Activated CD4-positive, alpha-beta memory T cell treated with anti-CD3 and anti-CD28 coated beads for 36 hours (primary cell): Measurements from ENCODE around the gene MCOLN3. TPM values are rescaled to one million over a fixed set of nuclear protein-coding genes. Genes with fewer than 3 reads are reported as not detected.
A peak's percentile ranks its signal among the peaks of the same experiment; 100 is the strongest.

ENCODE experiments used
- CTCF ChIA-PET: fragments of 350-600 bp; sonication (Branson Sonifier 250); formaldehyde crosslinking; loops from one replicate; lab custom pipeline; 2021; ENCODE audit warnings: antibody characterized with exemption, inconsistent platforms; lab: Charles Lee
- POLR2A ChIA-PET: fragments of 350-600 bp; sonication (Branson Sonifier 250); formaldehyde crosslinking; loops from one replicate; lab custom pipeline; 2021; ENCODE audit warnings: antibody characterized with exemption; lab: Charles Lee
- DNase-seq: peaks from one replicate; pipeline ENCODE4 v3.0.0-alpha.2; 2020
- H3K27ac Mint-ChIP-seq: one replicate; pipeline ENCODE4 v1.8.0; 2021; ENCODE audit warnings: mixed read lengths
- H3K27me3 Mint-ChIP-seq: one replicate; pipeline ENCODE4 v1.8.0; 2021; ENCODE audit warnings: mixed read lengths
- H3K36me3 Mint-ChIP-seq: one replicate; pipeline ENCODE4 v1.8.0; 2021; ENCODE audit warnings: mixed read lengths
- H3K4me1 Mint-ChIP-seq: one replicate; pipeline ENCODE4 v1.8.0; 2021; ENCODE audit warnings: low read depth, mixed read lengths
- H3K4me3 Mint-ChIP-seq: one replicate; pipeline ENCODE4 v1.8.0; 2021; ENCODE audit warnings: mild to moderate bottlenecking, mixed read lengths
- H3K9me3 Mint-ChIP-seq: one replicate; pipeline ENCODE4 v1.8.0; 2021; ENCODE audit warnings: mixed read lengths
- intact Hi-C: fragments of 100-400 bp; cut with micrococcal nuclease; formaldehyde crosslinking; loops from one replicate; pipeline ENCODE4 v1.15.1; 2023
- total RNA-seq, 2 experiments: library from RNA; stranded (reverse); gene quantifications; one replicate each; pipeline ENCODE4 v1.2.3, GENCODE V29; 2021

The MCOLN3 gene
- total RNA-seq, 2 experiments from 2014 or later = 0.22 to 0.62 TPM

DNA sequence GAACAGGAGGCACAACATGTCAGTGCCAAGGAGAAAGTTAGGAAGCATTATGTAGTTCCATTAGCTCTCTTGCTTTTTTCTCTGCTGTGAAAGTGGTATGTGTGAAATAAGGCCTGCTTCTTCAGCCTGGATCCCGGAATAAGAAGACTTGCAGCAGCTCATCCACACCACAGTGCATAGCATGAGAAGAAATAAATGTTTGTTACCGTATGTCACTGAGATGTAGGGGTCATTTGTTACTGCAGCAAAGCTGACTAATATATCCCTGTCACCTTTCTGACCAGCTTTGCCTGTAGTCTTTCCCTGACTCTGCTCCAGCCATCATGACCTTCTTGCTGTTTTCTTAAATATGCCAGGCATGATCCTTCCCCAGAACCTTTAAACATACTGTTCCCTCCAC is 20.5 kb upstream of the MCOLN3 start:
- Mint-ChIP-seq H3K27me3 (peaks cover 4% of the 10 kb centered on the region), H3K36me3 (no peaks in the 10 kb centered on the region), H3K4me3 (no peak overlapping the region), H3K27ac (no peak overlapping the region), H3K9me3 (no peaks in the 10 kb centered on the region), H3K4me1 (no peaks in the 10 kb centered on the region)
- ChIA-PET POLR2A (no interaction called here), CTCF (interaction anchor here (0.9 to 1.0 kb wide), 2 partner anchors 9 to 124 kb away, joined by 3 read pairs; no protein-coding TSS in a partner anchor)
- intact Hi-C loops = no loop called here
- DNase-seq = no peak

DNA sequence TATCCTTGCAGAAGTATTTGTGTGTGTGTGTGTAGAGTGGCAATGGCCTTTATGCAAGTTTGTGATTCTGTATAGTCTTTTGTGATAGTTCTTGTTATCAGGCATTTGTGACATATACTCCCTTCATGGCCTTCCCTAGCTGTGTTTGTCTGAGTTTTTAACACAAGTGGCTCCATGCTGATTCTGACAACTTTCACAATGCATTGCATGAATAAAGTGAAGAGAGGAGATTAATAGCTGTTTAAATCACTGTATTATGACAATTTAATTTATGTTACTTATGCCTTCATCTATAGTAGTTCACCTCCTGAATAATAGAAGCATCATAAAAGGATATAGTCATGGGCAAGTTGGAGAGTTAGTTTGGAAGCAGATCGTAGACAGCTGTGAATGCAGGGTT is 17.2 kb upstream of the MCOLN3 start:
- intact Hi-C loops = no loop called here
- no peak overlapping the region for H3K27ac Mint-ChIP-seq
- POLR2A ChIA-PET = no interaction called here
- CTCF ChIA-PET = interaction anchor here (1.6 kb wide), 1 partner anchor 121 kb away, joined by 7 read pairs; no protein-coding TSS in a partner anchor
- H3K9me3 Mint-ChIP-seq = no peaks in the 10 kb centered on the region
- no peaks in the 10 kb centered on the region for H3K36me3 Mint-ChIP-seq
- DNase-seq = no peak
- peaks cover 11% of the 10 kb centered on the region for H3K4me1 Mint-ChIP-seq
- no peak overlapping the region for H3K4me3 Mint-ChIP-seq
- peaks cover 10% of the 10 kb centered on the region for H3K27me3 Mint-ChIP-seq

DNA sequence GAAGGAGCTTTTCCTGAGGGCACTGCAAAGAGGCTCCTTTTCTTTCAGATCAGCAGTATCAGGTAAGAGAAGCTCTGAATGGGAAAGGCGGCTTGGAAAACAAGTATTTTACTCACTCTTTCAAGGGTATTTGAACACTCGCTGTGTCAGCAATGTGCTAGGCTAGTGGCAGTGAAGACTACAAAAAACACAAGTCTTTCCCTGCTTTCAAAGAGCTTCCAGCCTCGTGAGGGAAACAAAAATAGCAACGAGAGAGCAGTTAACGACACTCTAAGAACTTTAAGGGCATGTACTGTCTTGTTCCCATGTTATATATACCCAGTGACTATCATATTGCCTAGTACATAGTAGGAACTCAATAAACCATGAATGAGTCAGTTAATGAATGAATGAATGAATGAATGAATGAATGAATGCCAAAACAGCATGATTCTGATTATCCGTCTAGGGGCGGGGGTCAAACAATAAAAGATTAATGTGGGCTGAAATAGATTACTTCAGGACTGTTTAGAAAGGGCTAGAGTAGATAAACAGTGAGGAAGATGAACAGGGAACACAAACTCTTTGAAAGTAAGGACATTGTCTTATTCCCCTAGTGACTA is 14.2 kb upstream of the MCOLN3 start:
- peak overlapping the region; percentile 77 for H3K4me3 Mint-ChIP-seq
- no peak overlapping the region for H3K27ac Mint-ChIP-seq
- intact Hi-C loops = loop anchor here (1.0 kb wide), 2 partner anchors 66 to 197 kb away; partner anchors contain the start of gene C1orf52
- peaks cover 12% of the 10 kb centered on the region for H3K4me1 Mint-ChIP-seq
- CTCF ChIA-PET = interaction anchor here (0.6 to 2.7 kb wide), 6 partner anchors 42 to 196 kb away, joined by 3 to 18 read pairs (median 4); partner anchors contain the start of gene C1orf52
- H3K27me3 Mint-ChIP-seq = peaks cover 13% of the 10 kb centered on the region
- POLR2A ChIA-PET = interaction anchor here (0.6 to 1.0 kb wide), 2 partner anchors 93 to 169 kb away, joined by 3 read pairs; partner anchors contain the start of gene LPAR3
- no peak for DNase-seq
- no peaks in the 10 kb centered on the region for H3K36me3 Mint-ChIP-seq
- no peaks in the 10 kb centered on the region for H3K9me3 Mint-ChIP-seq

DNA sequence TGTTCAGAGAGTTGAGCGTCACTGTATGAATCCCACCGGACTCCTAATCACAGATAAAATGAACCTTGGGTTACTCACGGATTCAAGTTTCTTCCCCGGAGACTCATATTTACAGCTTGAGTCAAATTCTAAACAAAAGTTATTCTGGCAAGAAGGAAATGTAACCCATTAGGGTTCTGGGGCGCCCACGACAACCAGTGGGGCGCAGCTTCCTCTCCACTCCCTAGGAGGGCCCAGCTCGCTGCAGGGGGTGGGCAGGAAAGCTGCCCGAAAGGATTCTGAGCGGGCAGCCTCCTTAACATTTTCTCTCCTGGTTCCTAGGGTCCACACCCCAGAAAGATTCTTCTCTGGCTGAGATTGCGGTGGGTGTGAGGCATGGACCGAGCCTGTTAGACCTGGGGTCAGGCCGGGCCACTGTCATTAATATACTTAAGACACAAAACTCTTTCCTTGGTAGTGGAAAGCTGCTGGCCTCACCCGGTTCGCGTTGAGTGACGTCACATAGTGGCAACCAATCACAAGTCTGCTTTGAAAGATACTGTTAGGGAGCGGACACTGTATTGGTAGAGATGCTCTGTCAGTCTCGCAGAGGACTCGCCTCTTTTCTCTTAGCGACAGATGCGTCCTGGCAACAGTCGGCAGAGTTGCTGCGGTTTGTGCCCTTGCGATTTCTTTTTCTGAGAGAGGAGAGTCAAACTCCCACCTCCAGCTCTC is 13.6 kb upstream of the MCOLN3 start:
- H3K36me3 Mint-ChIP-seq = no peaks in the 10 kb centered on the region
- peaks cover 12% of the 10 kb centered on the region for H3K4me1 Mint-ChIP-seq
- peak overlapping the region; percentile 31 for H3K27ac Mint-ChIP-seq
- H3K4me3 Mint-ChIP-seq = peak overlapping the region; percentile 77
- intact Hi-C loops = loop anchor here (1.0 kb wide), 2 partner anchors 66 to 197 kb away; partner anchors contain the start of gene C1orf52
- peak; percentile 89 for DNase-seq
- no peaks in the 10 kb centered on the region for H3K9me3 Mint-ChIP-seq
- ChIA-PET CTCF (interaction anchor here (0.6 to 2.7 kb wide), 6 partner anchors 117 to 520 kb away, joined by 3 to 18 read pairs (median 4); partner anchors contain the start of gene C1orf52), POLR2A (interaction anchor here (0.6 to 1.0 kb wide), 2 partner anchors 92 to 169 kb away, joined by 3 read pairs; partner anchors contain the start of gene LPAR3)
- H3K27me3 Mint-ChIP-seq = peaks cover 13% of the 10 kb centered on the region

DNA sequence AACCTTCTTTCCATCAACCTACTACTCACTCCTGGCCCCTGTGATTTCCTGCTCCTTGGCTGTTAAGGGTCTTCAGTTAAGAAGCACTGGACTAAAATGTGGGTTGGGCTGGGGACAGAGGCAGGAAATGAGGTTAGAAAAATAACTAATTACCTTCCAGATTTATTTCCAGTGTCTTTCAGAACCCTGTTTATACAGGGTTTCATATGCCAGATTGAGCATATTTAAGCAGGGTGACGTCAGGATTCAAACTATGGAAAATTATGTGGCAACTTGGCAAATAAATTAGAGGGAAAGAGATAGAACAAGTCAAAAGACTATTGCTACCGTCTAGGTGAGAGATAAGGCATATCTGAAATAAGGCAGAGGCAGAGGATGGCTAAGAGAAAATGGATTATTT is 11.7 kb upstream of the MCOLN3 start:
- Mint-ChIP-seq H3K36me3 (no peaks in the 10 kb centered on the region), H3K9me3 (no peaks in the 10 kb centered on the region), H3K27me3 (peaks cover 10% of the 10 kb centered on the region), H3K4me1 (peaks cover 12% of the 10 kb centered on the region), H3K27ac (no peak overlapping the region), H3K4me3 (no peak overlapping the region)
- intact Hi-C loops = no loop called here
- ChIA-PET CTCF (interaction anchor here (0.8 to 1.2 kb wide), 3 partner anchors 8 to 115 kb away, joined by 3 read pairs; partner anchors contain the start of gene MCOLN3), POLR2A (no interaction called here)
- no peak for DNase-seq

DNA sequence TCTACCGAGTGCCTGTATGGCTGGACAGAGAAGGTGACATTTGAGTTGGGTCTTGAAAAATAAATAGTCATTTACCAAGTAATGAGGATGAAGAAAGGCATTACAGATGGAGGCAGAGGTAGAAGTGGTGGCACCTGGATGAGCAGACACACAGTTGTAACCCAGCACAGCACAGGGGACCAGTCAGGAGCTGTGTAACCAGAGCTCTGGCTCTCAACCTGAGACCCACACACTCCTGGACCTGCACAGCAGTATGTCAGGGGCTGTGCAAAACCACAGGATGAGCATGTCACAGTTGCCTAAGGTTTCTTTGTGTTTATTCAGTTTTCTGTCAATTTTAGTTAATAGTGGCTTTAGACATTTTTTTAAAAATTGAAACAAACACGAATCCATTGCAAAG is 11.3 kb upstream of the MCOLN3 start:
- Mint-ChIP-seq H3K9me3 (no peaks in the 10 kb centered on the region), H3K27me3 (peaks cover 10% of the 10 kb centered on the region), H3K36me3 (no peaks in the 10 kb centered on the region), H3K4me1 (peaks cover 12% of the 10 kb centered on the region), H3K27ac (no peak overlapping the region), H3K4me3 (no peak overlapping the region)
- POLR2A ChIA-PET = no interaction called here
- no peak for DNase-seq
- intact Hi-C loops = no loop called here
- CTCF ChIA-PET = interaction anchor here (1.2 kb wide), 1 partner anchor 9 kb away, joined by 3 read pairs; no protein-coding TSS in a partner anchor

DNA sequence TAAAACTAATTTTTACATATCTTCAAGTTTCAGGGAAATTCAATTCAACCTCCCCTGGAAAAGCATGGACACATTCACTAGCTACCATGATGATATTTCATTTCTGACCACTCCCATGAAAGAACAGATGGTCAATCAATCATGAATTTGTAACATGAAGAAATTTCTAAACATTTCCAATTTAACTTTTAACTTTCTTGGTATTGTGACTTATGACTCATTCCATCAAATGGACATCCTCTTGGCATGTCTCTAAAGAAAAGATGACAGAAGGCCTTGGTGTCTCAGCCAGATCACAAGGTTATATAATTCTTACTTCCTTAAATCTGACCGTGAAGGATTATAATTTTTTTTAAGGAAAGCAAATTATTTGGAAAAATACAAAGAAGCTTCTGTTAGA is 10.5 kb upstream of the MCOLN3 start:
- peaks cover 12% of the 10 kb centered on the region for H3K4me1 Mint-ChIP-seq
- peaks cover 10% of the 10 kb centered on the region for H3K27me3 Mint-ChIP-seq
- no peaks in the 10 kb centered on the region for H3K9me3 Mint-ChIP-seq
- POLR2A ChIA-PET = no interaction called here
- no peak for DNase-seq
- no peaks in the 10 kb centered on the region for H3K36me3 Mint-ChIP-seq
- CTCF ChIA-PET = interaction anchor here (1.2 kb wide), 1 partner anchor 10 kb away, joined by 3 read pairs; no protein-coding TSS in a partner anchor
- intact Hi-C loops = no loop called here
- H3K27ac Mint-ChIP-seq = no peak overlapping the region
- no peak overlapping the region for H3K4me3 Mint-ChIP-seq

DNA sequence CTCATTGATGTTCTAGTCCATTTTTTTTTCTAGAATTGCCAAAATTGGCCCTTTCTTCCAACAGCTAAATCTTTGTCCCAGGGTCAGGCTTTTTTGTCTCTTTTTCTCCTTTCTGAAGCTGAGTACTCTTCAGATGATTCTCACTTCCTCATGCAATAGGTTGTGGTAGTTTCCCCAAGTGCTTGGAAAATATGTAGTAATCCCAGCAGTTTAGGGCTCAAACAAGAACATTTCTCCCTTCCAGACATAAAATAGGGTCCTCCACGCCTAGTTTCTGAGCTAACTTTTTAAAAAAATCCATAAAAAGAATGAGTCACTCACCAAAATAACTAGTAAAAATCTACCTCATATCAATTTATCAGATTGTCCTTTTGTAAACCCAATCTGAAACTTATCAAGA is 10.0 kb upstream of the MCOLN3 start:
- CTCF ChIA-PET = no interaction called here
- intact Hi-C loops = no loop called here
- peaks cover 10% of the 10 kb centered on the region for H3K27me3 Mint-ChIP-seq
- no peaks in the 10 kb centered on the region for H3K36me3 Mint-ChIP-seq
- no peaks in the 10 kb centered on the region for H3K9me3 Mint-ChIP-seq
- no peak overlapping the region for H3K27ac Mint-ChIP-seq
- POLR2A ChIA-PET = no interaction called here
- no peak for DNase-seq
- no peak overlapping the region for H3K4me3 Mint-ChIP-seq
- H3K4me1 Mint-ChIP-seq = peaks cover 12% of the 10 kb centered on the region

DNA sequence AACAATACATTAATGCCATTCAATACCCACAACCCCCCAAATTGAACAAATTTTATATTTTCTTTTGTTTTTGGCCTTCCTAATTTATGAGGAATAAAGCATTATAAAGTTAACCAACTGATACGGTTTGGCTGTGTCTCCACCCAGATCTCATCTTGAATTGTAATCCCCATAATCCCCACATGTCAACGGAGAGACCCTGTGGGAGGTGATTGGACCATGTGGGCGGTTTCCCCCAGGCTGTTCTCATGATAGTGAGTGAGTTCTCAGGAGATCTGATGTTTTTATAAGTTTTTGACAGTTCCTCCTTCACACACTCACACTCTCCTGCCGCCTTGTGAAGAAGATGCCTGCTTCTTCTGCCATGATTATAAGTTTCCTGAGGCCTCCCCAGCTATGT is 6.4 kb upstream of the MCOLN3 start:
- Mint-ChIP-seq H3K4me1 (peaks cover 10% of the 10 kb centered on the region), H3K27me3 (peaks cover 12% of the 10 kb centered on the region), H3K36me3 (no peaks in the 10 kb centered on the region), H3K27ac (no peak overlapping the region), H3K9me3 (no peaks in the 10 kb centered on the region), H3K4me3 (no peak overlapping the region)
- intact Hi-C loops = no loop called here
- ChIA-PET CTCF (no interaction called here), POLR2A (no interaction called here)
- DNase-seq = no peak

DNA sequence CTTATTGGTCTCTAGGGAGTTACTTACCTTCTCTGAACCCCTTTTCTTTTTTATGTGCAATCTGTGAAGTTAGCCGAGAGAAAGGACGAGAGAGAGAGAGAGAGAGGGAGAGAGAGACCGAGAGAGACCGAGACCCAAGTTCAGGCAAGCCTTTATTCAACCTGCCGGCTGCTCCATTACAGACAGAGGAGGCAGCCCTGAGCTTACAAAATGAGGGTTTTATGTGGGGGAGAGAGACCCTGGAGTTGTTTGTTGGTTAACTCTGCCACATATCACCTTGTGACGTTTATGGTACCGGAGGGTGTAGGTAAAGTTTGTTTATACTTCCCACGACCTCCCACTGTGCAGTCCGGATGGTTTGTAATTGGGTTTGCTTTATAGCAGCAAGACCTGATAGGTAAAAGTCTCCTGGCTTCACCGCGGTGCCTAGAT is 1.5 kb upstream of the MCOLN3 start:
- DNase-seq = no peak
- CTCF ChIA-PET = interaction anchor here (1.2 to 3.6 kb wide), 2 partner anchors 35 to 105 kb away, joined by 4 to 18 read pairs; no protein-coding TSS in a partner anchor
- POLR2A ChIA-PET = no interaction called here
- intact Hi-C loops = loop anchor here (10.0 kb wide), 1 partner anchor 185 kb away; no protein-coding TSS in a partner anchor
- H3K4me1 Mint-ChIP-seq = peaks cover 17% of the 10 kb centered on the region
- no peaks in the 10 kb centered on the region for H3K36me3 Mint-ChIP-seq
- no peak overlapping the region for H3K27ac Mint-ChIP-seq
- no peak overlapping the region for H3K4me3 Mint-ChIP-seq
- H3K27me3 Mint-ChIP-seq = peaks cover 39% of the 10 kb centered on the region
- no peaks in the 10 kb centered on the region for H3K9me3 Mint-ChIP-seq

DNA sequence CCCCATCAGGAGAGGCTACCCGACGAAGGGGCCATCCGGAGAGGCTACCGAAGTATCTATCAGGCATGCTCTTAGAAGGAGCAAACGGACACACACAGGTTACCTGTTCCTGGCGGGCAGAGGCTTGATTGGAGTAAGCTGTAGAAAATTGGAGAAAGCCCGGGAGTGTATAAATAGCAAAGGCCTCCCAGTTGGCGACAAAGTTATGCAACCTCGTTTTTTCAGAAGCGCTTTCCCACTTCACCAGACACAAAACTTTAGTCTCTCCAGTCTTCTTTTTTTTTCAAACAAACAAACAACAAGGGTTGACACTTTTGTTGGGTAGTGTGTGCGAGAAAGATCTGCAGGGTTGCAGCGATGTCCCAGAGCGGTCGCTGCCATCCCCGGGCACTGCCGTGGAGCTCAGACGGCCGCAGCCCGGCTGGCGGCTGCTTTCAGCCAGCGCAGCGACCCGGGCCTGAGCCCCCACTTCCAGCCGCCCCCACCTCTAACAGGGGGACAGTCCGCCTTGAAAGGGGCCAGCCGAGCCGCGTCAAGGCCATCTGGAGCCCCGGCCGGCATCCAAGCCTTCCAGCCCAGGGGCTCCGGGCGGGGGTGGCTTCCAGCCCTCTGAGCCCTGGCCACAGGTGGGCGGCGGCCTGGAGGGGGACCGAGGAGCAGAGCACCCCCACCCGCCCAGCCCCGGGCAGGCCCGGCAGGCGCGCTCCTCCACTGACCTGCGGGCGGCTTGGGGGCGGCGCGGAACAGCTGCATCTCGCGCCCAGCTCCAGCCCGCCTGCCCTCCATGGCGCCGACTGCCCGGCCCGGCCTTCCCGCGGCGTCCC is 616 bp downstream of the MCOLN3 start:
- no peaks in the 10 kb centered on the region for H3K36me3 Mint-ChIP-seq
- peaks cover 39% of the 10 kb centered on the region for H3K27me3 Mint-ChIP-seq
- DNase-seq = peak; percentile 19
- POLR2A ChIA-PET = interaction anchor here (0.7 to 1.2 kb wide), 3 partner anchors 103 to 319 kb away, joined by 3 to 4 read pairs (median 3); no protein-coding TSS in a partner anchor
- peaks cover 17% of the 10 kb centered on the region for H3K4me1 Mint-ChIP-seq
- H3K4me3 Mint-ChIP-seq = peak overlapping the region; percentile 39
- H3K9me3 Mint-ChIP-seq = no peaks in the 10 kb centered on the region
- intact Hi-C loops = loop anchor here (1.0 to 10.0 kb wide), 2 partner anchors 48 to 187 kb away; no protein-coding TSS in a partner anchor
- no peak overlapping the region for H3K27ac Mint-ChIP-seq
- CTCF ChIA-PET = interaction anchor here (1.0 to 3.6 kb wide), 5 partner anchors 9 to 212 kb away, joined by 3 to 18 read pairs (median 4); partner anchors contain the start of gene C1orf52
